ENCODE results near the gene GARNL3.
A peak's percentile ranks its signal among the peaks of the same experiment; 100 is the strongest.

GARNL3 gene, protein sequence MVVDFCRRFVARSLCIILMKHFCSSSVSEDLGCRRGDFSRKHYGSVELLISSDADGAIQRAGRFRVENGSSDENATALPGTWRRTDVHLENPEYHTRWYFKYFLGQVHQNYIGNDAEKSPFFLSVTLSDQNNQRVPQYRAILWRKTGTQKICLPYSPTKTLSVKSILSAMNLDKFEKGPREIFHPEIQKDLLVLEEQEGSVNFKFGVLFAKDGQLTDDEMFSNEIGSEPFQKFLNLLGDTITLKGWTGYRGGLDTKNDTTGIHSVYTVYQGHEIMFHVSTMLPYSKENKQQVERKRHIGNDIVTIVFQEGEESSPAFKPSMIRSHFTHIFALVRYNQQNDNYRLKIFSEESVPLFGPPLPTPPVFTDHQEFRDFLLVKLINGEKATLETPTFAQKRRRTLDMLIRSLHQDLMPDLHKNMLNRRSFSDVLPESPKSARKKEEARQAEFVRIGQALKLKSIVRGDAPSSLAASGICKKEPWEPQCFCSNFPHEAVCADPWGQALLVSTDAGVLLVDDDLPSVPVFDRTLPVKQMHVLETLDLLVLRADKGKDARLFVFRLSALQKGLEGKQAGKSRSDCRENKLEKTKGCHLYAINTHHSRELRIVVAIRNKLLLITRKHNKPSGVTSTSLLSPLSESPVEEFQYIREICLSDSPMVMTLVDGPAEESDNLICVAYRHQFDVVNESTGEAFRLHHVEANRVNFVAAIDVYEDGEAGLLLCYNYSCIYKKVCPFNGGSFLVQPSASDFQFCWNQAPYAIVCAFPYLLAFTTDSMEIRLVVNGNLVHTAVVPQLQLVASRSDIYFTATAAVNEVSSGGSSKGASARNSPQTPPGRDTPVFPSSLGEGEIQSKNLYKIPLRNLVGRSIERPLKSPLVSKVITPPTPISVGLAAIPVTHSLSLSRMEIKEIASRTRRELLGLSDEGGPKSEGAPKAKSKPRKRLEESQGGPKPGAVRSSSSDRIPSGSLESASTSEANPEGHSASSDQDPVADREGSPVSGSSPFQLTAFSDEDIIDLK

DNA sequence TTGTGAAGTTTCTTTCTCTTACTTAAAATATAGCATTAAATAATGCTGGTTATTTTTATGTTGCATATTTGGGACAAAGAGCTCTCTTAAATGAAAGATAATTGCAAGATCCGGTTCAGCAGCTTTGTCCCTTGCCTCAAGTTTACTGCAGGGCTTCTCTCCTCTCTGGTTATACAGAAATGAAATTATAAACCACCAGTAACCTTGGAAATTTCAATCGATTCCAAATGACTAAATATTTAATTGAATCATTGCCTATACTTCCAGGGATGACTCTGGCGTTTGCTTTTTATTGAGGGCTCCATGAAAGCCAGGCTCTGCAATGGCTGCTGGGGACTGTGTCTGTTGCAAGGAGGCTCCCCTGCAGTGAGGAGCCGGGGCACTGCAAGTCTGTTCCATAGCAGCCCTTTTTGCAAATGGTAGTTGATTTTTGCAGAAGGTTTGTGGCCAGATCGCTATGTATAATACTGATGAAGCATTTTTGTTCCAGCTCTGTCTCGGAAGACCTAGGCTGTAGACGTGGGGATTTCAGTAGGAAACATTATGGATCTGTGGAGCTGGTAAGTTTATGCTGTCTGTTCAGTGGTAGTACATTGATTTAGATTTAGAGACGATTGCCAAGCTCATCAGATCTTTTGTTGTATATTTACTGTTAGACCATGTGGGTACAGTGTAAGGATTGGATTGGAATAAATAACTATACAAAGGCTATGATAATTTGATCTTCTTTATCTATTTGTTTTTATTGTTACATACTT is at the start of gene GARNL3:
Gene GARNL3, plus strand, starts transcription at position 313 of the 758 bp plus-strand sequence. Its CDS starts 104 bp downstream, at position 417.
- DNase-seq: no peak

DNA sequence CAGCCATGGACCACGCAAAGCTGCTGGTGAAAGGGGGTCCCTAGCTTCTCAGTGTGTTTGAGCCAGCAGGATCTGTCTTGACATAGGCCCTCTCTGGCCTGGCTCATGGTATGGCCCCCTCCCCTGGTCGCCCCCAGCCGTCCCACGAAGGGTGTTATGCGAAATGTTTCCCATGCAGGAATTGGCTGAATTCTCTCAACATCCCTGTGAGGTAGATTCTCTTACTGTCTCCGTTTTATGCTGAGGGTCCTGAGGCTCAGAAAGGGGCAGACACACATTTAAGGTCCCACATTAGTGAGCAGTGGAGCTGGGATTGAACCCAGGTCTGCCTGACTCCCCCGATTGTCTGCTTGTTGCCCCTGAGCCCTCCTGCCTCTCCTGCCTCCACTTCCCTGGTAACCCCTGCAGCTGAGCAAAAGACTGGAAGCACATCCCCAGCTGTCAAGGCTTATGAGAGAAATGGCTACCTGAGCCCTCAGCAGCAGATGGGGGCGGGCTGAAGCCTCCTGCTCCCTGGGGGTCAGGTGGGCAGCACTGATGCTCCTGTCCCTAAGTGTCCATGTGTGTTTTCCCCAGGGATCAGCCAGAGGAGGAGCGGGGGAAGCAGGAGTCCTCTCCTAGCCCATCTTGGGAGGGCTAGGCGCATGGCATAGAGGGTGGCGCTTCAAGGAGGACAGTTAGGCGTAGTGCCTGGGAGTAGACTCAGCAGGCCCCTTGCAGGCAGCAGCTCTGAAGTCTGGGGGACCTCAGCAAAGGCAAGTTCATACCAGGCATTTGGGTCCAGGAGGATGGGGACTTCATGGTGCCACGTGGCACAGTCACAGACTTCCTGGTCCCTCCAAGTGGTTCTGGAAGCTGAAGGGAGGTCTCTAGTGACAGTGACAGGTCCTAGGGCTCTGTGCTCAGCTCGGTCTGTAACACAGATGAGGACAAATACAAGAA is 49.0 kb upstream of the GARNL3 start:
- DNase-seq: no peak

DNA sequence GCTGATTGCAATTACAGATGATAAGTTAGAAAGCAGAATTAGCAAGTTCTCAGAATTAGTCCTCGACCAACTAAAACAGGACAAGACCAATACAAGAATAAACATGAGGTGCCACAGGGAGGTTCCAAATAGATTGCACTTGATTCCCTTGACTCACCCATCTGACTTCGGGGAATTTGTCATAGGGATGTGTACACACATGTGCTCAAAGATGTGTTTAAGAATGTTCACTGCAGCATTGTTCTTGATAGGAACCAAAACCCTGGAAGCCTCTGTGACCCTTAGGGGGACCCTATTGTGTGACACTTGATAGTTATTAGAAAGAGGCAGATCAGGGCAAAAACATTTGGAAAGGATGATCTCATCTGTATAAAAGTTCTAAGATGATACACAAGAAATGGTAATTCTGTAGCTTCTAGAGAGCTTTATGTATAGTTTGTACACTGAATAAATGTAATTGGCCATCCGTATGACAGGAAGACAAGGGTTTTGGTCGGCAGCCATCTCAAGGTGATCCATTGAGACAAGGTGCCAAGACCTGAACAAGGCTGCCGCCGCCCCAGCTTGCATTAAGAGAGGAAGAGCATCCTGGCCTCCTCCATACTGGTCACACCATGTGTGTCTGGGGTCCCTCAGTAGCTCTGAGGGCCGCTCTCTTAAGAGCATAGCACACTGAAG is 48.2 kb upstream of the GARNL3 start:
- DNase-seq: no peak

DNA sequence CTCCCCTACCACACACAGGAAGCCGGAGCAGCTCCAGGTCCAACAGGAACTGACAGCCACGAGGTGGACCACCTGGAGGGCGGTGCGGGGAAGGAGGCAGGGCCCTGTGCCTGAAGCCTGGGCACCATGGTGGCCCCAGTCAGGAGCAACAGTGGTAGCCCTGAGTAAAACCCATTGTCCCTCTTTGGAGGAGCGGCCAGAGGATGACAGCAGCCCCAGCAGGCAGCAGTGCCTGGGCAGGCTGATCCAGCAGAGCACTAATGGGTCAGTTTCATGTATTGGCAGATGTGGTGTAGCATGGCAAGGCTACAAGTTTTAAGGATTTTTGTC is 47.7 kb upstream of the GARNL3 start:
- no peak for DNase-seq

DNA sequence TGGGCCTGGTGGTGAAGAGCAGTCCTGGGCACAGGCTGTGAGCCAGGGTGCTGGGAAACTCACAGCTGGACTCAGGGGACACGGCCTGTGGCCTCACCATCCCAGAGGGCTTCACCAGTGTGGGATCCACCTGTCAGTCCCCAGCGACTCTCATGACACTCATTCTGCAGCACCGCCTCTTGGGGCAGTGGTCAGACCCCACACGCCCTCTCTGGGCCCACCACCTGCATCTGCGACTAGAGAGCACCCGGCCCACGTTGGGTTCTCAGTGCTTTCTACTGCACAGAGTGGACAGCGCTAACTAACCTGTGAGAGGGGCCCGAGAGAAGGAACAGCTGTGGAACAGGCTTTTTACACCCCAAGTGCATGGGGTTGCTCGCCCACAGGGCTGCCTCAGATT is 45.8 kb upstream of the GARNL3 start:
- DNase-seq: no peak

DNA sequence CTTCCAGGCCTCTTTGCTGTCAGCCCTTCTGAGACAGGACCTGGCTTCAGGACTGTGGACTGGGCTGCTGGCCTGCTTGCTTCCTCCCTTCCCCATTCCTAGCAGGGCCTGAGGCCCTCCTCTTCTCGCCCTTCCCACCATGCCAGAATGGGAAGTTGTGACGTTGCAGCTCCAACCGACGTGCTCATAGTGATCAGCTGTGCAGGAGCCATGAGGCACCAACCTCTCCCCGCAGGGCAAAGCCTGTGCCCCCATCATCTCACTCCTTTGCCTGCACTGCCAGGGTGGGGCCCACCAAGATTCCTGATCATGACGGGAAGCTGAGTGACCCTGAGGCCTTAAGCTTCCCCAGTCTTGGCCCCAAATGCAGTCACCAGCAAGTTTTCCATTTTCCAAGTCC is 45.1 kb upstream of the GARNL3 start:
- DNase-seq: peak; percentile 62 to 69 (median 66)

DNA sequence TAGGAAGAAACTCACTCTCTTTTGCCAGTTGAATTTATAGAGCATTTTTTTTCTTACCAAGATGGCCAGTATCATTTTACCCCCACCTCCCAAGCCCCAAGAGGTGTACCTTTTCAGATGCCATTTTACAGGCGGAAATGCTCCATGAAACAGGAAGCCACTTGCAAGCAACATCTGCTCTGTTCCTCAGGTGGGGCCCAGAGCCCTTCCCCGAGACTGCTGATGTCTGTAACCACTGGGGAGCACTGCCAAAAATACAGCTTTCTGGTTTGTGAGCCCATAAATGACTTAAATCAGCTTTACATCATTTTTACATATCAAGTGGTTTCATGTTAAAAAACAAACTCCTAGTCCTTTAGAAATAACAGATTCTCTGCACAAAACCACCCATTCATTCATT is 42.9 kb upstream of the GARNL3 start:
- no peak for DNase-seq

DNA sequence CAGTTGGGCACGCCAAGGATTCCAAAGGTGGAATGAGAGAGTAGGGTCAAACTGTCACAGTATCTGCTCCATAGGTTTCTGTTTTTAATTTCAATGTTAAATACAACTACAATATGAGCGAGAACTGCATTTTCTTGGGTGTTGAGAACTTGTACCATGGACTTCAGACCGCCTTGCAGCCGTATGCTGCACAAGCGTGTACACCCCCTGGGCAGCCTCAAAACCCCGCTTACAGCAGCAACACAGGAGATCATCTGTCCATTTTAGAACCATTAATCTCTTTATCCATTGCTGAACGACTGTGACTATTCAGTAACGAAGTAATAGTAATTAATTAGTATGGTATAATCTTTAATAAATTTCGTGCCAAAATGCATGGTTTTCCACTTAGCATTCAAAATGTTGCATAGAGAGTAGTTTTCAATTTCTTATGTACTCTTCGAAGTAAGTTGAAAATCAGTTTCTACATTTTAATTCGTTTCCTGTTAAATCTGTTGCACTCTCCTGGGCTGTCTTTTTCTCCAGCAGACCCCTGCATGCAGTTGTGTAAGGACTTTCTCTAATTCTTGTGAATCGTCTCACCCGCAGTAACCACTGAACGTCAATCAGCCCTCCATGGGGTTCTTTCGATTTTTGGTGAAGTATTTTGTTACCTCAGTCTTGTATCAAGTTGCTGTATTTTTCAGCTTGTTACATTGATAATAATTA is 42.0 kb upstream of the GARNL3 start:
- DNase-seq: no peak

DNA sequence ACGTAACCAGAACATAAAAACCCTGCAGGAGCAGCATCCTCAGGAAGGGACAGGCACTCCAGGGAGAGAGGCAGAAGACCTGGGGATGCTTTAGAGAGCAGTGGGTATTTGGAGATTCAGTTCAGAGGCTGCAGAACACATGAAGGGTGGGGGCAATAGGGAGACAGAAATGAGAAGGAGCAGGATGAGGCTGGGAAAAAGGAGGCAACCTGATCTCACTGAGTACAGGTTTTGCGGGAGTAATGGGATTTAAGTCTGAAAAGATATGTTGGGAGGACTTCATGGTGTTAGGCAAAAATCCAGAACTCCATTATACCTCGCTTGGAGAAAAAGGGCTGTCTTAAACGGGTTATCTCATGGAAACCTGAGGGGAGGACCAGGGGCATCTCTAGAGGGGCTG is 41.3 kb upstream of the GARNL3 start:
- DNase-seq: no peak

DNA sequence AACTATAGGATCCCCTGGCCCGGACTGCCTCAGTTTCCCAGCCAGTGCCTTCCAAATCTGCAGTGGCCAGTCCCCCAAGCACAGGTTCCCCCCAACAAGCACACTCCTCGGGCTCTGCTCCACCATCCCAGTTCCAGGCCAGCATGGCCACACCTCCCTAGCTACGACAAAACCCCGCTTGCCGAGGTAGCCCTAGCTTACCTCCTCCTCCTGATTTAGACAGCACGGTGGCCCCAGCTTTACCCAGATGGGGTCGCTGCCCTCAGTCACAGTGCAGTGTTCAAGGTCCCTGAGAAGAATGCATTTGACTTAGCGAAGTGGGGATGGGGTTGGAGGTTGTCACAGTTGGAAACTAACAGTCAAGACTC is 40.8 kb upstream of the GARNL3 start:
- DNase-seq: no peak

DNA sequence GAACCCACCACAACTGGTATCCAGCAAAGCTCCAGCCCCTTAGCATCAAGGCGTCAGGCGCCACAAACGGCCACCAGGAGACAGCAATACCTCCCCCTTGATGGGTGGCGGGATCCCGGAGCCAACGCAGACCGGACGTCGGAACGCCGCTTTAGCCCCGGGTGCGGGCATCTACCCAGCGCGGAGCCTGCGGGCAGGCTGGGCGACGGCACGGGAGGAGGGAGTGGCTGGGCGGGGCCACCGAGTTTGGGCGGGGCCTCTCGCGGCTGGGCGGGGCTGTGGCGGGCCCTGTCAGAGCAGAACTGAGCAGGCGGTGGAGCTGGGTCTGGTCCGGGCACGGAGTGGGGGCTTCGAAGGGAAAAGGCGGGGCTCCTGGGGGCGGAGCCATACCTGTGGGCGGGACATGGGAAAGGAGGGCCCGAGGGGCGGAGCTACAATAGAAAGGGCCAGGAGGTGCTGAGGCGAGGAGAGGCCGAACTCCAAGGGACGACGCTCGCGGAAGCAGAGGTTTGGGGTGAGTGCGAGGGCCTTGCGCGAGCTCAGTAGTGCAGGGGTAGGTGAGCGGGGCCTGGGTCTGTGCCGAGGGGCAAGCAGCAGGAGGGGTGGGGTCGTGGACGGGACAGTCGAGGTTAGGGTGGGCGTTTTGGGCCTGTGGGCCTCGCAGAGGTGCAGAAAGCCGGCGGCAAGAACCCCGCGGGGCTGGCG is 40.2 kb upstream of the GARNL3 start:
- peak; percentile 82 to 90 (median 83) for DNase-seq

DNA sequence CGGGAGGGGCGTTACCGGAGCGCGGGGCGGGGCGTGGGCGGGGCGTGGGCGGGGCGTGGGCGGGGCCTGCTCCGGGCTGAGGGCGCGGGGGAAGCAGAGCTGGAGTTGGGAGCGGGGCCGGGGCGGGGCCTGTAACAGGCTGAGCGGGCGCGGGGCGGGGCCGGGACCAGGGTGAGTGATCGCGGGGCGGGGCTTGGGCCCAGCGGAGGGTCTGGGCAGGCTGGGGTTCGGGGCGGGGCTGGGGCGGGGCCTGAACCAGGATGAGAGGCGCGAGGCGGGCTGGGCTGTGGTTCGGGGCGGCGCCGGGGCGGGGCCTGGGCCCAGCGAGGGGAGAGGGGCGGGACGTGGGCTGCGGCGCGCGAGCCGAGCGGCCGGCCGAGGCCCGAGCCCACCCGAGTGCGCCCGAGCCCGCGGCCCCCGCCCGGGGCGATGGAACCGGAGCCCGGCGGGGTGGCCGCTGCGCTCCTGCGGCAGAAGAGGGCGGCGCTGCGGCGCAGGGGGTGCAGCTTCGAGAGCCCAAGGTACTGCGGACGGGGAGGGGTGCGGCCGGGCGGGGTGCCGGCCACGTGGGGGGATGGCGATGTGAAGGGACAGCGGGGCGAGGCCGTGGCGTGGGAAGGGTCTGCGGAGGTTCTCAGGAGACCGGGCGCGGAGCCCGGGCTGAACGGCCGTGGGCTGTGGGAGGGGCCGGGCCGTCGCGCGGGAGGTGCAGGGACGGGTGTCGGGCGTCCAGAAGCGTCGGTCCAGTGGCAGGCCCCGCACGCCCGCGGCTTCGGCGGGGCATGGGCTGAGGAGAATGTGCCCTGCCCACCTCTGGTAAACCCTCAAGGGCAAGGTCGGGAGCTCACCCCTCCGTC is 39.5 kb upstream of the GARNL3 start:
- peak; percentile 90 to 99 (median 97) for DNase-seq

DNA sequence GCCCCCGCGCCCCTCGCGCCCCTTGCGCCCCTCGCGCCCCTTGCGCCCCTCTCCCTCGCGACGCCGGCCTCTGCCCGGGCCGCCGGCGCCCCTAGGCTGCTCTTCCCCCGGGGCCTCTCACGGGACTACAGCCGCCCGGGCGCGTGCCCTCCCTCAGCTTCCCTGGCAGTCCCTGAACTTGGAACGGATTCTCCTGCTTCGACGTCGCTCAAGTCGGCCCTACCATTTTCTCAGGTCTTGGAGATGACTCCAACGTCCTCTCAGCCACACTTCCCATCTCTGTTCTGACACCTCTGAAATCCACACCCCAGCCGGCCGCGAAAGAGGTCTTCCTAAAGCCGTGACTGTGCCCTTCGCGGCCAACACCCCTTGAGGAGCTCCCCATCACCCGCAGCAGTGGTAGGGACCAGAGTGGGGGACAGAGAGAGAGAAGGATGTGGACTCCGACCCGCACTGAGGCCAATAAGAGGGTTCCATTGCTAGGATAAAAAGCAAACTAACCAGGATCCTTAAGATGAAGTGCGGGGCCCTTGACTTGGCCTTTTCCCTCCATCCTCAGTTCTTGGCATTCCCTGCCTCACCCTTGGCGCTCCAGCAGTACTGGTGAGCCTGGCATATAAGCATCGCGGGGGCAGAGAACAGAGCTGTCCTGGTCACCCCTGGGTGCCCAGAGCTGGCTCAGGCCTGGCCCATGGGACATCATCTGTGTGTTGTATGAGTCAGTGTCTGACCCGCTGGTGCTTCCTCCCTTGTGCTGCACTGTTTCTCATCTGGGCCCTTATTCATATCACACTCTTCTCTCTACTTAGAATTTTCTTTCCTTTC is 38.6 kb upstream of the GARNL3 start:
- peak; percentile 32 to 49 (median 46) for DNase-seq

DNA sequence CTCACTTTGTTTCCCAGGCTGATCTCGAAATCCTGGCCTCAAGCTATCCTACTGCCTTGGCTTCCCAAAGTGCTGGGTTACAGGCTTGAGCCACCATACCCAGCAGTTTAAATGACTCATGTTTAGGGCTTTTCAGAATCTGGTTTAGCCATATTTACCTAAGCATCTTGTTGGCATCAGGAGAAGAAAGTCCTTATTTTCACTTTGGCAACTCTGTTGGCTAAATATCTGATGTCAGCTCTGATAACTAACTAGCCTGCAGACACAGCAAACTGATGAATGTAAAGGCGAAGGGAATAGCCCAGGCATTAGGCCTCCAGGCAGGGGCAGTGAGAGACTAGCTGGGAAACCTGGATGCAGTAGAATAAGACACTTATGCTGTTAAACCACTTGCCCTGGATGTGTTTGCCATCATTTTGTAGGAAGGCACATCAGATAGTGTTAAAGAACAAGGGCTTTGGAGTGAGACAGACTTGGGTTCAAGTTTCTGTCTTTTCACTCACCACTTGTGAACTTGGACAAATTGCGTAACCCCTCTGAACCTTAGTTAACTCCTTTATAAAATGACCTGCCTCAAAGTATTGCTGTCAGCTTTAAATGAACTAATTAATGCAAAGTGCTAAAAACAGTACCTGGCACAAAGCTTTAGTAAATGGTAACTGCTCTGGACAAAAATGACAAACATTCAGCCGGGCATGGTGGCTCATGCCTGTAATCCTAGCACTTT is 34.7 kb upstream of the GARNL3 start:
- no peak for DNase-seq

DNA sequence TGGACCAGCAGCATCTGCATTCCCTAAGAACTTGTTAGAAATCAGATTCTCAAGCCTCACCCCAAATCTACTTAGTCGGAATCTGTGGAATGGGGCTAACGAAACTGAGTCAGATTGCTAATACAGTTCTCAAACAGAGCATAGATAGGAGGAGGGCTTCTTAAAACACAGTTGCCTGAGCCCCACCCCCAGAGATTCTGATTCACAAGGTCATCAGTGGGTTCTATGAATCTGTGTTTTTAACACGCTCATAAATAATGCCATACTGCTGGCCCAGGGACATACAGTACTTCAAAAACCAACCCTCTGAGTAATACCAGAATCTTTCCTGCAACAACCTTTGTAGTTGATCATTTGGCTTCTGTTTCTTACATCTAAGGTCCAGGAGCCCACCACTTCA is 32.9 kb upstream of the GARNL3 start:
- no peak for DNase-seq

DNA sequence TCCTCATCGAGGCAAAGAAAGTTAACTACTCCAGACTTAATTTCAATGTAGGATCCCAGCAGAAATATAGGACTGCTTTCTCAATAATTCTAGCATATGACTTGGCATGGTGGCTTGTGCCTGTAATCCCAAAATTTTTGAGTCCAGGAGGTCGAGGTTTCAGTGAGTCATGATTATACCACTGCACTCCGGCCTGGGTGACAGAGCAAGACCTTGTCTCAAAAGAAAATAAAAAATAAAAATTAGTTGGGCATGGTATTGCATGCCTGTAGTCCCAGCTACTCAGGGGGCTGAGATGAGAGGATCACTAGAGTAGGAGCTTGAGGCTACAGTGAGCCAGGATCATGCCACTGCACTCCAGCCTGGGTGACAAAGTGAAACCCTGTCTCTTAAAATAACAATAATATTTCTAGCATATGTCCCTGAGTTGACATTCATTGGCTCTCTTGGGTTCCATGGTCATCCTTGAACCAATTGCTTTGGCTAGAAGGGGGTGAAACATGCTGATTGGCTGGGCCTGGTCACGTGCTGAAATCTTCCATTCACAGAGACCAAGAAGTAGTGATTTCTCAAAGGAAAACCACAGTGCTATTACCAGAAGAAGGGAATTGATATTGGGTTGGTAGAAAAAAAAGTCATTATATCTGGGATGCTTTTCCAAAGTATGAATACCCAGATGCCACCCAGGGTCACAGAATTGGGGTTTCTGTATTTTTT is 31.6 kb upstream of the GARNL3 start:
- no peak for DNase-seq

DNA sequence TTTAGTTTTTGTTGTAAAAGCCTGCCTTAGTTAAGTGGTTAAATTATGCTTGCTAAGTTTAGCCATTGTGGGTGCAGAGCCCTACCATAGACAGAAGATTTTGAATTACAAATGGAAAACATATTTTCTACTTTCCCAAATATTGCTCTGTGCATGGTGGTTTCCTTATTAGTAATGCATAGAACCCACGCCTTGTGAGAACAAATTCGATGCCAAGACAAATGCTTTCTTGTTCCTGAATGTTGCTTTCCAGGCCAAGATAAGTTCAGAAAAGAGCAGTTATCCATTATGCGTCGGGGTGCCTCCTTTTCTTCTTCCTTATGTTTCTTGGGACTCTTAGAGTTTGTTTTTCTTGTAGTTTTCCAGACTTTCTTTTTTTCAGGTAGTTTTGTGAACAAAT is 31.0 kb upstream of the GARNL3 start:
- DNase-seq: no peak
